Measurements from ENCODE around the gene CDH23.

DNA sequence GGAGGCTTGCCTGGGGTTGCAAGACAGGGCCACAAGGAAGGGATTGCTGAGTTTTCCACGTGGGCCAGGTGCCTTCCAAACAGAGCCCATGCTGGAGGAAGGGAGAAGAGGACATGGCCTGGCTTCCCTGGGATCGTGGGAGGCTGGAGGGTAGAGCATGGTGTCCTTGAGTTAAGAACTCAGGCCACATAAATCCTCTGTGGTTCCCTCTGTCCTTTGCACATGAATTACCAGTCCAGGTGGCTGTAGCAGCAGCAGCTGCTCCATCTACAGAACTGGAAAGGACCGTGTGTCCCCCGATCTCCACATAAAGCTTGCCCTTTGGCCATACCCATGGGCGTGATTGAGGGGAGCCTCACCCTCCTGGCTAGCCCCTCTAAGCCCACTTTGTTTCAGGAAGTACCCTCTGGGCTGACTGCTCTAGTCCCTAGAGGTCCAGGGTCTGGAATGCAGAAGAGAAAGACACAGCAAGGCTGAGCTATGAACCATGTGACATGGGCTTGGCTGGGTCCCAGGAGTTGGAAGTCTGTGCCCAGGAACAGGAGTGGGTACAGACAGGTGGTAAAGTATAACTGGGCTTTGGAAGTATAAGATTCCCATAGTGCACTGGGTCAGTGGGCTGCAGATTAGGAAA, 237.9 kb downstream of the CDH23 start:
- TF ChIP-seq, protein P1, sequence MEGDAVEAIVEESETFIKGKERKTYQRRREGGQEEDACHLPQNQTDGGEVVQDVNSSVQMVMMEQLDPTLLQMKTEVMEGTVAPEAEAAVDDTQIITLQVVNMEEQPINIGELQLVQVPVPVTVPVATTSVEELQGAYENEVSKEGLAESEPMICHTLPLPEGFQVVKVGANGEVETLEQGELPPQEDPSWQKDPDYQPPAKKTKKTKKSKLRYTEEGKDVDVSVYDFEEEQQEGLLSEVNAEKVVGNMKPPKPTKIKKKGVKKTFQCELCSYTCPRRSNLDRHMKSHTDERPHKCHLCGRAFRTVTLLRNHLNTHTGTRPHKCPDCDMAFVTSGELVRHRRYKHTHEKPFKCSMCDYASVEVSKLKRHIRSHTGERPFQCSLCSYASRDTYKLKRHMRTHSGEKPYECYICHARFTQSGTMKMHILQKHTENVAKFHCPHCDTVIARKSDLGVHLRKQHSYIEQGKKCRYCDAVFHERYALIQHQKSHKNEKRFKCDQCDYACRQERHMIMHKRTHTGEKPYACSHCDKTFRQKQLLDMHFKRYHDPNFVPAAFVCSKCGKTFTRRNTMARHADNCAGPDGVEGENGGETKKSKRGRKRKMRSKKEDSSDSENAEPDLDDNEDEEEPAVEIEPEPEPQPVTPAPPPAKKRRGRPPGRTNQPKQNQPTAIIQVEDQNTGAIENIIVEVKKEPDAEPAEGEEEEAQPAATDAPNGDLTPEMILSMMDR (IDR thresholded peaks at IDR 0.05; ENCODE audit: low read length), result no peak
- TF ChIP-seq EZH2 (optimal IDR thresholded peaks at IDR 0.05; ENCODE audit: low read depth, low read length), result no peak

All from MM.1S (cell line).